WTC11 (cell line): Measurements from ENCODE around the gene CBLIF. TPM values are rescaled to one million over a fixed set of nuclear protein-coding genes. Genes with fewer than 3 reads are reported as not detected.

Experiments
- ATAC-seq: fragments of 200-7000 bp; cut with Tn5 transposase; 2 replicates; pipeline ENCODE4 v1.10.0; 2021; ENCODE audit warnings: mild to moderate bottlenecking, moderate library complexity
- CTCF ChIA-PET: fragments of 300-600 bp; sonication (Branson Sonifier 250); formaldehyde crosslinking; loops from one replicate; lab custom pipeline; 2021; ENCODE audit warnings: antibody characterized with exemption; lab: Charles Lee
- POLR2A ChIA-PET: fragments of 350-600 bp; sonication (Branson Sonifier 250); formaldehyde crosslinking; loops from one replicate; lab custom pipeline; 2021; ENCODE audit warnings: antibody characterized with exemption; lab: Charles Lee
- DNase-seq: peaks from one replicate; pipeline ENCODE4 v3.0.0; 2021; ENCODE audit warnings: low spot score
- H3K27ac Mint-ChIP-seq: 2 replicates; pipeline ENCODE4 v1.8.0; 2021; ENCODE audit warnings: mixed read lengths
- H3K27me3 Mint-ChIP-seq: 2 replicates; pipeline ENCODE4 v1.8.0; 2021; ENCODE audit warnings: low read depth, mild to moderate bottlenecking, moderate library complexity, mixed read lengths
- H3K36me3 Mint-ChIP-seq: 2 replicates; pipeline ENCODE4 v1.8.0; 2021; ENCODE audit warnings: mixed read lengths
- H3K4me1 Mint-ChIP-seq: 2 replicates; pipeline ENCODE4 v1.8.0; 2022; ENCODE audit warnings: mixed read lengths
- H3K4me3 Mint-ChIP-seq: 2 replicates; pipeline ENCODE4 v1.8.0; 2021; ENCODE audit warnings: mild to moderate bottlenecking, moderate library complexity, mixed read lengths
- H3K9me3 Mint-ChIP-seq: 2 replicates; pipeline ENCODE4 v1.8.0; 2021; ENCODE audit warnings: mixed read lengths
- ATF1 ChIP-seq: sonication (generic); formaldehyde crosslinking; IDR thresholded peaks from 2 replicates; pipeline ENCODE4 v1.8.1; 2023; ENCODE audit warnings: mild to moderate bottlenecking, moderate library complexity, missing genetic modification reagents
- ATF6 ChIP-seq: sonication (generic); formaldehyde crosslinking; IDR thresholded peaks from 2 replicates; pipeline ENCODE4 v1.8.1; 2023; ENCODE audit warnings: mild to moderate bottlenecking, missing genetic modification reagents
- ELF4 ChIP-seq: sonication (generic); formaldehyde crosslinking; IDR thresholded peaks from 2 replicates; pipeline ENCODE4 v1.8.1; 2022; ENCODE audit warnings: low read depth, mild to moderate bottlenecking, moderate library complexity, missing genetic modification reagents
- EMX1 ChIP-seq: fragments of 250-450 bp; sonication (Bioruptor Pico); IDR thresholded peaks from 2 replicates; pipeline ENCODE4 v1.8.0; 2021; ENCODE audit warnings: mild to moderate bottlenecking
- FOXK1 ChIP-seq: sonication (generic); formaldehyde crosslinking; IDR thresholded peaks from 2 replicates; pipeline ENCODE4 v1.8.0; 2022; ENCODE audit warnings: mild to moderate bottlenecking, moderate library complexity, missing genetic modification reagents
- FOXP4 ChIP-seq: sonication (generic); formaldehyde crosslinking; IDR thresholded peaks from 2 replicates; pipeline ENCODE4 v1.8.0; 2022; ENCODE audit warnings: mild to moderate bottlenecking, missing genetic modification reagents
- GRHL2 ChIP-seq: fragments of 250-450 bp; sonication (Bioruptor Pico); IDR thresholded peaks from 2 replicates; pipeline ENCODE4 v1.8.0; 2022; ENCODE audit warnings: mild to moderate bottlenecking, moderate library complexity; ENCODE audit not compliant: insufficient replicate concordance, severe bottlenecking
- JAZF1 ChIP-seq: fragments of 250-450 bp; sonication (Bioruptor Pico); IDR thresholded peaks from 2 replicates; pipeline ENCODE4 v1.9.0; 2021; ENCODE audit warnings: moderate library complexity, mild to moderate bottlenecking, inconsistent platforms
- KAT7 ChIP-seq: sonication (generic); formaldehyde crosslinking; IDR thresholded peaks from 2 replicates; pipeline ENCODE4 v1.8.1; 2023; ENCODE audit warnings: missing genetic modification reagents, mild to moderate bottlenecking, borderline replicate concordance
- MLX ChIP-seq: sonication (generic); formaldehyde crosslinking; IDR thresholded peaks from 2 replicates; pipeline ENCODE4 v1.8.1; 2023; ENCODE audit warnings: mild to moderate bottlenecking, missing genetic modification reagents, moderate library complexity
- NFE2L1 ChIP-seq: sonication (generic); formaldehyde crosslinking; IDR thresholded peaks from 2 replicates; pipeline ENCODE4 v1.8.1; 2023; ENCODE audit warnings: missing genetic modification reagents
- NFYB ChIP-seq: sonication (generic); formaldehyde crosslinking; conservative IDR thresholded peaks from 2 replicates; pipeline ENCODE4 v1.8.0; 2022; ENCODE audit warnings: low read depth, missing genetic modification reagents
- ZBTB43 ChIP-seq: sonication (generic); formaldehyde crosslinking; IDR thresholded peaks from 2 replicates; pipeline ENCODE4 v1.8.1; 2023; ENCODE audit warnings: mild to moderate bottlenecking, missing genetic modification reagents
- ZNF121 ChIP-seq: sonication (generic); formaldehyde crosslinking; IDR thresholded peaks from 2 replicates; pipeline ENCODE4 v1.8.0; 2023; ENCODE audit warnings: missing genetic modification reagents
- ZNF232 ChIP-seq: sonication (generic); formaldehyde crosslinking; IDR thresholded peaks from 2 replicates; pipeline ENCODE4 v1.8.0; 2022; ENCODE audit warnings: mild to moderate bottlenecking, missing genetic modification reagents
- ZNF281 ChIP-seq: sonication (generic); formaldehyde crosslinking; IDR thresholded peaks from 2 replicates; pipeline ENCODE4 v1.8.0; 2023; ENCODE audit warnings: mild to moderate bottlenecking, missing genetic modification reagents
- ZNF396 ChIP-seq: fragments of 250-450 bp; sonication (Bioruptor Pico); IDR thresholded peaks from 2 replicates; pipeline ENCODE4 v1.8.0; 2021; ENCODE audit warnings: mild to moderate bottlenecking, moderate library complexity, borderline replicate concordance
- total RNA-seq: library from RNA; stranded (reverse); gene quantifications from 3 replicates; pipeline ENCODE4 v1.2.3, GENCODE V29; 2021

The CBLIF gene
- total RNA-seq, 1 experiment from 2014 or later = not detected

GRCh38 chr11:59814021-59814420, 31.3 kb downstream of the CBLIF start:
- H3K36me3 Mint-ChIP-seq = no peaks in the 10 kb centered on the region
- H3K4me1 Mint-ChIP-seq = peaks cover 77% of the 10 kb centered on the region
- H3K27me3 Mint-ChIP-seq = no peaks in the 10 kb centered on the region
- peak overlapping the region; percentile 61 for H3K4me3 Mint-ChIP-seq
- H3K9me3 Mint-ChIP-seq = no peaks in the 10 kb centered on the region; the same call in 1 of the 2 replicates
- peak overlapping the region; percentile 71 for H3K27ac Mint-ChIP-seq
- ChIA-PET CTCF (no interaction called here), POLR2A (no interaction called here)
- TF ChIP-seq FOXK1 (CRISPR knock-in tag) = no peak
- TF ChIP-seq GRHL2 (CRISPR knock-in tag) = no peak
- no peak for TF ChIP-seq ATF1 (CRISPR knock-in tag)
- no peak for TF ChIP-seq ZNF396 (CRISPR knock-in tag)
- no peak for TF ChIP-seq NFE2L1 (CRISPR knock-in tag)
- TF ChIP-seq FOXP4 (CRISPR knock-in tag) = no peak
- TF ChIP-seq ZBTB43 (CRISPR knock-in tag) = no peak
- no peak for TF ChIP-seq EMX1 (CRISPR knock-in tag)
- TF ChIP-seq ZNF232 (CRISPR knock-in tag) = no peak
- TF ChIP-seq JAZF1 (CRISPR knock-in tag) = no peak
- no peak for TF ChIP-seq NFYB (CRISPR knock-in tag)
- no peak for TF ChIP-seq ATF6 (CRISPR knock-in tag)
- TF ChIP-seq KAT7 (CRISPR knock-in tag) = no peak
- no peak for TF ChIP-seq MLX (CRISPR knock-in tag)
- TF ChIP-seq ELF4 (CRISPR knock-in tag) = no peak
- DNase-seq = no peak
- no peak for ATAC-seq

GRCh38 chr11:59813364-59813763, 31.9 kb downstream of the CBLIF start:
- Mint-ChIP-seq H3K4me1 (peaks cover 71% of the 10 kb centered on the region), H3K36me3 (peaks cover 4% of the 10 kb centered on the region), H3K9me3 (no peaks in the 10 kb centered on the region), H3K27me3 (no peaks in the 10 kb centered on the region), H3K4me3 (no peak overlapping the region), H3K27ac (no peak overlapping the region)
- no peak for DNase-seq
- peak; percentile 97 for TF ChIP-seq ZNF121 (CRISPR knock-in tag)
- no peak for TF ChIP-seq ZNF281 (CRISPR knock-in tag)
- ChIA-PET POLR2A (no interaction called here), CTCF (no interaction called here)
- ATAC-seq = no peak
